SK-N-DZ (cell line): Measurements from ENCODE around the gene CHPF2.

Experiments used
- DNase-seq: peaks from one replicate; pipeline ENCODE4 v3.0.0-alpha.2; 2015; ENCODE audit warnings: low spot score

Gene CHPF2

GRCh38 chr7:151205730-151206129, 26.6 kb upstream of the CHPF2 start:
- DNase-seq: no peak

- DNase-seq: peak; percentile 35
Measured at GRCh38 chr7:151206914-151207313, 25.4 kb upstream of the CHPF2 start.

- DNase-seq: no peak
Measured at GRCh38 chr7:151207315-151207714, 25.0 kb upstream of the CHPF2 start.

GRCh38 chr7:151207804-151208203, 24.5 kb upstream of the CHPF2 start:
- no peak for DNase-seq

GRCh38 chr7:151208253-151208862, 23.9 kb upstream of the CHPF2 start:
- no peak for DNase-seq

- DNase-seq: no peak
Measured at GRCh38 chr7:151209588-151209987, 22.7 kb upstream of the CHPF2 start.

- DNase-seq: no peak
Measured at GRCh38 chr7:151210087-151210854, 22.0 kb upstream of the CHPF2 start, which contains the start of gene H2BK1. TSS of gene H2BK1 (minus strand) at chr7:151210488. CDS start at chr7:151210318, 170 bp downstream.

- no peak for DNase-seq
Measured at GRCh38 chr7:151211155-151211772, 21.0 kb upstream of the CHPF2 start.

- DNase-seq: no peak
Measured at GRCh38 chr7:151212626-151213025, 19.7 kb upstream of the CHPF2 start.

GRCh38 chr7:151213826-151214225, 18.5 kb upstream of the CHPF2 start:
- no peak for DNase-seq

GRCh38 chr7:151215396-151215795, 16.9 kb upstream of the CHPF2 start:
- DNase-seq: no peak

GRCh38 chr7:151218170-151218569, 14.1 kb upstream of the CHPF2 start:
- DNase-seq: no peak

- no peak for DNase-seq
Measured at GRCh38 chr7:151223728-151224127, 8.6 kb upstream of the CHPF2 start.

GRCh38 chr7:151225948-151226510, 6.3 kb upstream of the CHPF2 start:
- no peak for DNase-seq

- no peak for DNase-seq
Measured at GRCh38 chr7:151226560-151226874, 5.8 kb upstream of the CHPF2 start.

- peak; percentile 97 for DNase-seq
Measured at GRCh38 chr7:151226875-151227782, 5.2 kb upstream of the CHPF2 start, which contains the start of gene ABCF2. TSS of gene ABCF2 (minus strand) at chr7:151227205. CDS start at chr7:151226458, 747 bp downstream.

- no peak for DNase-seq
Measured at GRCh38 chr7:151228024-151228866, 4.0 kb upstream of the CHPF2 start.

- DNase-seq: no peak
Measured at GRCh38 chr7:151229249-151229648, 3.0 kb upstream of the CHPF2 start.

- no peak for DNase-seq
Measured at GRCh38 chr7:151231080-151231479, 1.2 kb upstream of the CHPF2 start.

GRCh38 chr7:151232917-151233701, 826 bp downstream of the CHPF2 start:
- no peak for DNase-seq
